ENCODE results near the gene PLCH1.

DNA sequence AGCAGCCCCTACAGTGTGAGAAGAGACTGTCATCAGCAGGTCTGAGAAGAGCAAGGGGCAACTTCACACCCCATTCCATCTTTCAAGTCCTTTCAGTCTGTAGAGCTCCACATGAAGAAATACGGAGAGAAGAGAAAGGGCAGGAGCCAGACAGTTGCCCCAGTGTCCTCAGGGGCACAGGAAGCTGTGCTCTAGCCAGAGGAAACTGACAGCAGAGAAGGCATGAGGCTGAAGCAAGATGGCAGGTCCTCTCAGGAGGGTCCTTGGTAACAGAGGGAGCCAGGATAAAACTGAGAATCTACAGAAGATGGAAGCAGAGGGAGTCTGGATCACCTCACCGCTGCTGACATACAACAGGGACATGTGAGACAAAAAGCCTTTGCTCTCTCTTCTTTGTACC, 47.3 kb downstream of the PLCH1 start:
- TF ChIP-seq, protein P1, sequence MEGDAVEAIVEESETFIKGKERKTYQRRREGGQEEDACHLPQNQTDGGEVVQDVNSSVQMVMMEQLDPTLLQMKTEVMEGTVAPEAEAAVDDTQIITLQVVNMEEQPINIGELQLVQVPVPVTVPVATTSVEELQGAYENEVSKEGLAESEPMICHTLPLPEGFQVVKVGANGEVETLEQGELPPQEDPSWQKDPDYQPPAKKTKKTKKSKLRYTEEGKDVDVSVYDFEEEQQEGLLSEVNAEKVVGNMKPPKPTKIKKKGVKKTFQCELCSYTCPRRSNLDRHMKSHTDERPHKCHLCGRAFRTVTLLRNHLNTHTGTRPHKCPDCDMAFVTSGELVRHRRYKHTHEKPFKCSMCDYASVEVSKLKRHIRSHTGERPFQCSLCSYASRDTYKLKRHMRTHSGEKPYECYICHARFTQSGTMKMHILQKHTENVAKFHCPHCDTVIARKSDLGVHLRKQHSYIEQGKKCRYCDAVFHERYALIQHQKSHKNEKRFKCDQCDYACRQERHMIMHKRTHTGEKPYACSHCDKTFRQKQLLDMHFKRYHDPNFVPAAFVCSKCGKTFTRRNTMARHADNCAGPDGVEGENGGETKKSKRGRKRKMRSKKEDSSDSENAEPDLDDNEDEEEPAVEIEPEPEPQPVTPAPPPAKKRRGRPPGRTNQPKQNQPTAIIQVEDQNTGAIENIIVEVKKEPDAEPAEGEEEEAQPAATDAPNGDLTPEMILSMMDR (conservative IDR thresholded peaks at IDR 0.05; ENCODE audit: low read depth, low read length), result no peak
- TF ChIP-seq EZH2 (IDR thresholded peaks at IDR 0.05; ENCODE audit: low read length, unreplicated experiment) (no peak), EZH2phosphoT487 (IDR thresholded peaks at IDR 0.05; ENCODE audit: borderline replicate concordance, low read length) (no peak)
